IPS-18c (cell line): ENCODE data around the gene DAO.

Experiments
- H3K4me3 ChIP-seq: 2 replicates; pipeline ENCODE4 v1.7.0; 2013; ENCODE audit warnings: low read depth, mild to moderate bottlenecking, low read length, moderate library complexity; ENCODE audit not compliant: insufficient read depth
- H3K9me3 ChIP-seq: one replicate; pipeline ENCODE4 v1.6.1; 2013; ENCODE audit warnings: mild to moderate bottlenecking, low read length, moderate library complexity; ENCODE audit not compliant: control insufficient read depth, insufficient read depth

The DAO gene

DNA sequence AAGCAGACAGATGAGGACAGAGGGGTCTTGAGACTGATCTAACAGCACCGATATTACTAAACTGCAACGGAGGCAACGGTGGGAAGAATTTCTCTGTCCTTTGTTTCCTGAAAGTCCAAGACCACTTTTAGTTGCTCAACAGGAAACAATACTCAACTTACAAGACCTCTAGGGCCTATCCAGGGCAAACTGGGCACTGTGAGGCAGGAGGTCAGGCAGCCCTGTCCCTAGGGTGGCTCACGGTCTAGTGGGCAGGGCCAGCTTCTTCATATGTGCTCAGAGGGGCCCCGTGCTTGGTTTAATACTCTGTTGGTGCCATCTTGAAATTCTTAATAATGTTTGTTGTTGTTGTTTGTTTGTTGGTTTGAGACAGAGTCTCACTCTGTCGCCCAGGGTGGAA is 36.7 kb upstream of the DAO start:
- no peak overlapping the region for H3K4me3 ChIP-seq

DNA sequence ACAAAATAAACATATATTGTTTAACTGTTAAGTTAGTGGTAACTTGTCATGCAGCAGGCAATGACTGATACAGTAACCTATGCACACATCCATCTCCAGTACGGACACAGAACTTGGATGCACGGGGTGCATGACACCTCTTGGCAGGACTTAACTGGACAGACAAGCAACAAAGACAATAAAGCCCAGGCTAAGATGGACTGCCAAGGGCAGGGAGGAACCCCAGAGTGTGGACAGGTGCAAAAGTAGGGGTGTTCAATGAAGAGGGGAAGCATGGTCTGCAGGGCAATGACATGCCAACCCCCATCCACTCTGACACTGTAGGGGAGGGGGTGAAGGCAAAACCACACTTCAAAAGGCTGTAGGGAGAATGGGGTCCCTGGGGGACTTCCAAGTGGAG is 34.2 kb upstream of the DAO start:
- H3K4me3 ChIP-seq, result no peak overlapping the region

More for the DNA sequence above, 36.7 kb upstream of the DAO start:
- peaks cover 2% of the 10 kb centered on the region for H3K9me3 ChIP-seq

DNA sequence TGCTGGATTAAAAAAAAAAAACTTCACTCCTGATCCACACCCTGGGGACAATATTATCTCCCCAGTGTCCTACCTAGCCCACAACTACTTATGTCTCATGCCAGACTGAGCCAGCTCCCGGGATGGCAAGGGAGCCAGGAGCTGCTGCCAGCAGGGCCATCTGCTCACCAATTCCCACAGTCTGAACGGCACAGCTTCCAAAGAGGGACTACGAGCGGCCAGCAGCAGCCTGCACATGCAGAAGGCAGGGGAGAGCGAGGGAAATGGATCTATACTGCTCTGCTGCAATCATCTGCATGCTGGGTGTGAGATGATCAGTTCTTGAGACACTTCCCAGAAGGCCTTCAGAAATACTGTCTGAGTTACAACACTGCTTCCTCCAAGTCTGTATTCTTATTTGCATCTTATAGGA is 33.6 kb upstream of the DAO start:
- Histone ChIP-seq H3K9me3 (peaks cover 2% of the 10 kb centered on the region), H3K4me3 (no peak overlapping the region)

More for the DNA sequence above, 34.2 kb upstream of the DAO start:
- peaks cover 2% of the 10 kb centered on the region for H3K9me3 ChIP-seq

DNA sequence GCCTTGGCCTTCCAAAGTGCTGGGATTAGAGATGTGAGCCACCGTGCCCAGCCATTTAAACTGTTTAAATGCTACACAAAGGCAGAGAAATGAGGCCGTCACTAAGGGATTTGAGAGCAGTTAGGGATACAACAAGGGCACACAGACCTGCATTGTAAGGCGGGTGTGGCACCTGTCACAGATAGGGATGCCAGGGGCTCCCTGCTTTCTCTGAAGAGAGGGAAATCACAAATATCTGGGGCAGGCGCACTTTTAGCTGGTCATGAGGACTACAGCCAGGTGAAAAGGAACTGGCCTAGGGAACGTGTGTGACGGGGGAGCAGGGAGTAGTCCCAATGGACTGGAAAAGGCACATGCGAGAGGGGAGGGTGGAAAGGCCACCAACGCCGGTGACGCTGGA is 32.2 kb upstream of the DAO start:
- Histone ChIP-seq H3K9me3 (peaks cover 2% of the 10 kb centered on the region), H3K4me3 (no peak overlapping the region)

DNA sequence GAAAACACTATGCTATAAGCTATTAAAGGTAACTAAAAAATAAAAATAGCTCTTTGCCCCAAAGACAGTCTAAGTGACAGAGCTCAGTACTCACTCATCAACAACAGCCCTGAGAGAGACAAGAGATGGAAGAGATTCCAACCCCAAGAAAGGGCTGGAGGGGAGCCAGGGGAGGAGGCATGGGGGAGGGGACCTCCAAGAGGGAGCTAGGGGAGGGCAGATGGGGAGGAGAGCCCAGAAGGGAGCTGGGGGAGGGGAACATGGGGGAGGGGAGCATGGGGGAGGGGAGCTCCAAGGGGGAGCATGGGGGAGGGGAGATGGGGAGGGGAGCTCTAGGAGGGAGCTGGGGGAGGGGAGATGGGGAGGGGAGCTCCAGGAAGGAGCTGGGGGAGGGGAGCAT is 30.2 kb upstream of the DAO start:
- no peak overlapping the region for H3K4me3 ChIP-seq
- peaks cover 2% of the 10 kb centered on the region for H3K9me3 ChIP-seq

DNA sequence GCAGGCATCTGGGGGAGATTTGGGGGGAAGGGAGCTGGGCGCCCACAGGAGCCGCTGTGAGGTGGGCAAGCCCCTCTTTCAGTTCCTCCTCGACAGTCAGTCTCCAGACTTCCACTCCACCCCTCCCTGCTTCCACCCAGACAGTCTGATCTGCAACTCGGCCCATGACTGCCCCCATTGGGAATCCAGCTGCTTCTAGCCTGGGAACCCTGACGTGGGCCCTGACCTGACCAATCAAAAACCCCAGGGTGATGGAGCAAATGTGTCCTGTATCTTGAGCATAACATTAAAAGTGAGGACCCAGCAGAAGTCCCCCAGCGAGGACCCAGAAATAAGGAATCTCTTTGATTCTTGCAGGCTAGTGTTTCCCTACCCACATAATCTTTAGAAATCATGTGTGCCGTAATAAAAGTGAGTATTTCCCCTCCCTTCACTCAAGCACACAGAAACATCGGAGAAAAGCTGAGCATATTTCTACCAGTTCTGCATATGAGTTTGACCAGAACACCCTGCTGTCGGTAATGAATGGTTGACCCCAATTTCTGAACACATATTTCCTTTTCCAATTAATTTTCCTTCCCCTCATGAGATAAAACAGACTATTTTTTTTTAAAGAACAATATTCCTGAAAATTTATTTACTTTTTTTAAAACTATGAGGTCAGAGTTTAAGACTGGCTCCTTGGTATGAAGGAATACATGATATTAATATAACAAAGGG is 28.9 kb upstream of the DAO start:
- Histone ChIP-seq H3K9me3 (no peaks in the 10 kb centered on the region), H3K4me3 (no peak overlapping the region)

DNA sequence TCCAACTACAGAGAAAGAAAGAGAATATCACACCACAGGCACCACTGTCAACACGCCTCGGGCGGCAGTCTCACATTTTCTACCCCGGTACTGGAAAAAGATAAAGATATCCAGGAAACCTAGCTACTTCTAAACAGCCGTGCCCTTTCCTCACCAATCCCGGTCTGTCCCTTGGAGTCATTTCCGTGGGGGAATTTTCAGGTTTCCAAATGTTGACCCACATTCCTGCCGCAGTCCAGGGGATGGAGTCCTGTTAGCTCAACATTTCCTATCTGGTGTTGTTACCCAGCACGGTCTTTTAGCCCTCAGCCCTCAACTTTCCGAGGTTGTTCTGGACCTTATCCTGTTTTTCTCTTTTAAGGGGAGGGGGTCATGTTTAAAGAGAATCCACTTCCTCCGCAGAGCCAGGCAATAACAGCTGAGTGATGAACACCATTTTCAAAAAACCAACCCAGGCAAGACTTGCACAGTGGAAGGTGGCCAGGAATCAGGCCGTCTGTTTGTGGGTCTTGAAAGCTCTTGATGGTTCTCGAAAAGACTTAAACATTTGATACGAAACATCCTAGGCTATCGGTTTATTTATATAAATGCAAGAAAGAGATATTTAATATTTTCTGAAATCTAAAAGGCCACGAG is 27.1 kb upstream of the DAO start:
- no peak overlapping the region for H3K4me3 ChIP-seq
- no peaks in the 10 kb centered on the region for H3K9me3 ChIP-seq

DNA sequence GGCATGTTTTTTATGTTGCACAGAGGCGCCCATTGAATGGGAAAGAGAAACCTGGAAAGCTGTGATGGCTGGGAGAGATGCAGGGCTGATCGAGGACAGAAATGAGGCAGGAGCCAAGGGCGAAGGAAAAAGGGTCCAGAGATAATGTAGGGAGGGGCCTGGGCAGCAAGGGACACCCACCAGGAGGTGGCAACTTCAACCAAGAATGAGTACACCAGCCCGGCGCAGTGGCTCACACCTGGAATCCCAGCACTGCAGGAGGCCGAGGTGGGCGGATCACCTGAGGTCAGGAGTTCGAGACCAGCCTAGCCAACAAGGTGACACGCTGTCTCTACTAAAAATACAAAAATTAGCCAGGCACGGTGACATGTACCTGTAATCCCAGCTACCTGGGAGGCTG is 26.5 kb upstream of the DAO start:
- Histone ChIP-seq H3K4me3 (no peak overlapping the region), H3K9me3 (no peaks in the 10 kb centered on the region)

DNA sequence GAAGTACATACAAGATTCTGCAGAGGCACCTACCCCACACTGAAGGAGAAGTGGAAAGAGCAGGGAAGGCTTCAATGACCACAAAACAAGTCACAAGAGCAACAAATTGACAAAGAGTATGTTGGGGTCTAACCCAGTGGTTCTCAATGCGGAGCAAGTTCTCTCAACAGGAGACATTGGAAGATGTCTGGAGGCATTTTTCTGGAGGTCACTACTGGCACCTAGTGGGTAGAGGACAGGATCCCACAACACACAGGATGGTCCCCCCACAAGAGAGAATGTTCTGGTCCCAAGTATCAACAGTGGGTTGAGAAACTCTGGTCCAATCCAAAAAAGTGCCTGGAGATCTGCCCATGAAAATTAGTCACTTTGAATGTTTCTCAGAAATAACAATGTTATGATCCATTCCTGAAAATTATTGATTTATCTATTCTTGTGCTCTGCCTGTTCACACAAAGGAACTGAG is 25.9 kb upstream of the DAO start:
- no peak overlapping the region for H3K4me3 ChIP-seq

DNA sequence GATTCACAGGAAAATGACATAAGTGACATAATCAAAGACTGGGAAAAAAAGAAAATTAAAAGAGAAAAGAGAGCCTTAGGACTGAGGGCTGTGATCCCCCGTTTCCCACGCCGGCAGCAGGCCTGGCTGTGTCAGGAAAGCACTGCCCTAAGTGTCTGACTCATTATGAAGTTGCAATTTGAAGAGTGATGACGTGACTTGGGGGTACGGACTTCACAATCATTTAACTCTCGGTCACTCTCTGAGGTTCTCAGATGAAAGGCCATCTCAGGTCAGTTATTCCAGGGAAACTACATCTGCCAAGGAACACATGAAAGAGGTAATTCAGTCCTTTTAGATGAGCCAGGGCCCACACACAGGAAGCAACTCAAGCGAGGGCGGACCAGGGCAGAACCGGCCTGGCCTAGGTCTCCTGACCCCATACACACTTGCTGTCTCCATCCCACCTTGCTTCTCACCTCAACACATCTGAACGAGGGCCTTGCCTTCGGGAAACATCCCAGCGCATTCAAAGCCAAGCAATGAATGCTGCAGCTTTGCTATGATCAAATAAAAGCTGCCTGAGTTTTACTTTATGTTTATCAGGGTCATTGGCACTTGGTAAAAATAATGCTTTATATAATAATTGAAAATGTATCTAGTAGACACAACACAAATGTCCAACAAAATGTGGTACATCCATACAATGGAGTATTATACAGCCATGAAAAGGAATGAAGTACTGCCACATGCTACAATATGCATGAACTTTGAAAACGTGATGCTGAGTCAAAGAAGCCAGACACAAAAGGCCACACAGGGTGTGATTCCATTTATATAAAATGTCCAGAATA is 25.2 kb upstream of the DAO start:
- peak overlapping the region; percentile 20; the same call in 1 of the 2 replicates for H3K4me3 ChIP-seq
- H3K9me3 ChIP-seq, result no peaks in the 10 kb centered on the region

More for the DNA sequence above, 25.9 kb upstream of the DAO start:
- H3K9me3 ChIP-seq, result no peaks in the 10 kb centered on the region

DNA sequence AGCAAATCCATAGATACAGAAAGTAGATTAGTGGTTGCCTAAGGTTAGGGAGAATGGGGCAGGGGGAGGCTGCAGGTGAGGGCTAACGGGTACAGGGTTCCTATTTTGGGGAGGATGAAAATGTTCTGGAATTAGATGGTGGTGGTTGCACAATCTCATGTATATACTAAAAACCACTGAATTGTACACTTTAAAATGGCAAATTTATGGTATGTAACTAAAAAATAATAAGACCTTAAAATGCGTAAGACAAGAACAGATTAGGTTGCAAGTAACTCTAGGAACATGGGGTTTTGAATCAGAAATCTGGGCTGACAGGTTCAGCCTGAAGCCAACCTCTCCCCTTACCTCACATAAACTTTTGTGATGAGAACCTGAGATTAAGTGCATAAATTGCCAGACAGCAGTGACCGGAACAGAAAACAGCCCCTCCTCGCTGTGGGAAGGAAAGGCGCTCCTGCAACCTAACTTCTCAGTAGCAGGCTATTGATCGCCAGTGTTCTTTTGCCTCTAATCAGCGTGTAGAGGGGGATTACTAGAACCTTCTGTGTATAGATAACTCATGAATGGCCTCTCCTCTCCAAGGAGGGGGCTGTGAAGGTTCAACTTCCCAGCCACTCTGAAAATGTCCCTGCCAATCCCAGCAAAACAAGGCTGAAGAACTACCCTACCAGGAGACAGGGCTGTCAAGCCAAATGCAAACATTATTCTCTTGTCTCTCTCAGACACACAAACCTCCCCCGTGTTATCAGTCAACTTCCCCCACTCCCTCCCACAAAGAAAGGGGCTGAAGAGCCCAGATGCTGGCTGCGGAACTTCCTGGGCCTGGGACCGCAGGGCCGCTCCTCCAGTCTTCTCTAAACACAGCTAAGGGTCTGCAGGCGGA is 24.4 kb upstream of the DAO start:
- H3K4me3 ChIP-seq, result no peak overlapping the region
- H3K9me3 ChIP-seq, result no peaks in the 10 kb centered on the region

DNA sequence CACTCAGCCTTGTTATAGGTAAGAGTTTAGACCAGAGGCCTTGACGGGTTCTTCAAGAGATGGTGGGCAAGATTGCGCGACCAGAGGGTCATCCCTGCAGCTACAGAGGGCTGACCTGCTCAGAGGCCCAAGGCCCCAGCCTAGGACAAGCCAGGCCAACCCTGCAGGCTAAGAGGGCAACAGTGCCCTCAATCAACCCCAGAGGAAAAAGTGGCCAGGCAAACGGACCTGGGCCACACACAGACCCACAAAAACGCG is 23.8 kb upstream of the DAO start:
- Histone ChIP-seq H3K4me3 (0 out of 2 replicates have a peak overlapping the region, but pooled peaks have one; percentile 17), H3K9me3 (no peaks in the 10 kb centered on the region)

DNA sequence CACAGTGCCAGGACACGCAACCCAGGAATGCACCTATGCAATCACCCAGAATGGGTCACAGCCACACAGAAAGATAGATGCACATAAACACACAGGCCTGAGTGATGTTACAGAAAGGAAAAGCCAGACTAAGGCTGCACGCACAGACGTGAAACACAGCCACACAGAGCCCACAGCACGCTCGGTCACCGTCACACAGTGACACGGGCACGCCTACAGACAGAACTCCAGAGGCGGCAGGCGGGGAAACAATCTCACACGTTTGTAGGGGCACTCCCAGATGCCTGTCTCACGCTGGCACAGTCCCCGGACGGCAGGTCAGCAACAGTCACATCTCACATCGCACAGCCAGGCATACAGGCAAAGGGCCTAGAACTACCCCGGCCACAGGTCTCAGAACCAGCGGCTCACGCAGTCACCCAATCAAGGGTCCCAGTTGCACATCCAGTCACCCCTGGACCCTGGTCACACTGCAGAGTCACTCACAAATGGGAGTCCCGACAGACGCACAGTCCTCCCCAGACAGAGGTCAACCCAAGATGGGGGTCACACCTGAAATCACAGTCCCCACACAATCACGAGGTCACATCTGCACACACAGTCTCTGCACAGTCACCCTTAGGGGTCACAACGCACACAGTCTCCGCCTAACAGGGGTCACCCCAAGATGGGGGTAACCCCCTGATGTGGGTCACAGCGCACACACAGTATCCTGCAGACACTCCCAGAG is 23.3 kb upstream of the DAO start:
- Histone ChIP-seq H3K4me3 (peak overlapping the region; percentile 74), H3K9me3 (no peaks in the 10 kb centered on the region)

DNA sequence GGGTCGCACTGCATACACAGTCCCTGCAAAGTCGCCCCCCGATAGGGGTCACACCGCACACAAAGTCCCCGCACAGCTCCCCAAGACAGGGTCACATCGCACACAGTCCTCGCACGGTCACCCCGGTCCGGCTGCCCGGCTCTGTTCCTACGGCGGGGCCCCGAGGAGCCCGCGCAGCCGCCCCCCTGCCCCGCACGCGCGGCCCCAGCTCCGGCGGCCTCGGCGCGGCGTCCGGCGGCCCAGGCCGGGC is 22.8 kb upstream of the DAO start:
- peak overlapping the region; percentile 74 for H3K4me3 ChIP-seq

DNA sequence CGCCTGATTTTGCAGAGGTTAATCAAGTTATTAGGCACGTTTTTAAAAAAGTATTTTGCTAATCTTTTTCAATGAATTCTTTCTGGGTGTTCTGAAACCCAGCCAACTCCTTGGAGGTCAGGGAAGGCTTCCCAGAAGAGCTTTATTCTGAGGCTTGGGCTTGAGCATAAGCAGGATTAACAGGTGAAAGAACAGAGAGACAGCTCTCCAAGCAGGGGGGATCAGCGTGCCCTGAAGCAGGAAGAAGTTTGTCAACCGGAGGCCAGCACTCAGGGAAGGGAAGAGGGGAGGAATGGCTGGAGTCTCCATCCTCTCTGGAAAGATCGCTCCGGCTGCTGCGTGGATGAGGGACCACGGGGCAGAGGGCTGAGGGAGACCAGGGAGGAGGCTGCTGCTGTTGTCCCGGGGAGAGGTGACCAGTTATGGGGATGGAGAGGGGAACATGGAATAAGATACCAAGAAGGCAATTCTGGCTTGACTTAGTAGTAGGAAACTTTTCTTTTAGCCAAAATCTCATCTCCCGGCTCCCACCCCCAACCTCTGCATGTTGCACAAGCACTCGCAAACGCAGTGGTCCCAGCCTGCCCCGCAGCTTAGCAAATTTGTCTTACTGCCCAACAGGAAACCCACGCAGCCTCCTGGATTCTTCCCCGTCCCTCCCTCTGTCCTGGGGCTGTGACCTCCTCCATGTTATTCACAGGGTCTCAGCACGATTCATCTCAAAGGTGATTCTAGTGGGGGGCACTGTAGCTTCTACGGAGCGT is 21.4 kb upstream of the DAO start:
- Histone ChIP-seq H3K9me3 (peaks cover 4% of the 10 kb centered on the region), H3K4me3 (peak overlapping the region; percentile 66)

More for the DNA sequence above, 22.8 kb upstream of the DAO start:
- H3K9me3 ChIP-seq, result no peaks in the 10 kb centered on the region
